BJ (cell line): Measurements from ENCODE around the gene PTPRN. TPM values are rescaled to one million over a fixed set of nuclear protein-coding genes. Genes with fewer than 3 reads are reported as not detected.

Experiments
- CTCF ChIA-PET: fragments of 350-600 bp; formaldehyde crosslinking; extraction: SDS; loops from one replicate; lab custom pipeline; 2021; ENCODE audit warnings: antibody characterized with exemption, inconsistent platforms; lab: Yijun Ruan, JAX
- POLR2A ChIA-PET: fragments of 300-600 bp; sonication (Branson Sonifier 250); formaldehyde crosslinking; extraction: SDS; loops from one replicate; lab custom pipeline; 2021; ENCODE audit warnings: antibody characterized with exemption; lab: Charles Lee
- DNase-seq: peaks from one replicate; pipeline ENCODE4 v3.0.0-alpha.2; 2011; ENCODE audit warnings: low read depth
- H3K27me3 ChIP-seq: 2 replicates; pipeline ENCODE4 v1.6.0; 2011; ENCODE audit warnings: low read length; ENCODE audit not compliant: control insufficient read depth, insufficient read depth
- H3K36me3 ChIP-seq: 2 replicates; pipeline ENCODE4 v1.5.1; 2011; ENCODE audit warnings: low read length; ENCODE audit not compliant: control insufficient read depth, insufficient read depth
- H3K4me3 ChIP-seq: 2 replicates; pipeline ENCODE4 v1.5.1; 2011; ENCODE audit warnings: low read depth, mild to moderate bottlenecking, control low read depth, low read length
- polyA plus RNA-seq: library from polyadenylated mRNA; depleted of rRNA; stranded (reverse); fragments of >200 nt; gene quantifications from 2 replicates; pipeline ENCODE4 v1.2.3, GENCODE V29; 2011
- TF ChIP-seq, protein P1 (sequence below): IDR thresholded peaks from 2 replicates; pipeline ENCODE4 v1.5.1; 2011; ENCODE audit warnings: low read depth, mild to moderate bottlenecking, control low read depth, inconsistent platforms, low read length, moderate library complexity; ENCODE audit not compliant: insufficient read depth

The PTPRN gene
- polyA plus RNA-seq, 1 experiment: 7.0 TPM

GRCh38 chr2:219274361-219274921, 34.8 kb downstream of the PTPRN start:
- Histone ChIP-seq H3K27me3 (no peaks in the 10 kb centered on the region; the same call in 1 of the 2 replicates), H3K4me3 (no peak overlapping the region), H3K36me3 (no peaks in the 10 kb centered on the region)
- TF ChIP-seq, protein P1, sequence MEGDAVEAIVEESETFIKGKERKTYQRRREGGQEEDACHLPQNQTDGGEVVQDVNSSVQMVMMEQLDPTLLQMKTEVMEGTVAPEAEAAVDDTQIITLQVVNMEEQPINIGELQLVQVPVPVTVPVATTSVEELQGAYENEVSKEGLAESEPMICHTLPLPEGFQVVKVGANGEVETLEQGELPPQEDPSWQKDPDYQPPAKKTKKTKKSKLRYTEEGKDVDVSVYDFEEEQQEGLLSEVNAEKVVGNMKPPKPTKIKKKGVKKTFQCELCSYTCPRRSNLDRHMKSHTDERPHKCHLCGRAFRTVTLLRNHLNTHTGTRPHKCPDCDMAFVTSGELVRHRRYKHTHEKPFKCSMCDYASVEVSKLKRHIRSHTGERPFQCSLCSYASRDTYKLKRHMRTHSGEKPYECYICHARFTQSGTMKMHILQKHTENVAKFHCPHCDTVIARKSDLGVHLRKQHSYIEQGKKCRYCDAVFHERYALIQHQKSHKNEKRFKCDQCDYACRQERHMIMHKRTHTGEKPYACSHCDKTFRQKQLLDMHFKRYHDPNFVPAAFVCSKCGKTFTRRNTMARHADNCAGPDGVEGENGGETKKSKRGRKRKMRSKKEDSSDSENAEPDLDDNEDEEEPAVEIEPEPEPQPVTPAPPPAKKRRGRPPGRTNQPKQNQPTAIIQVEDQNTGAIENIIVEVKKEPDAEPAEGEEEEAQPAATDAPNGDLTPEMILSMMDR: no peak
- DNase-seq: peak; percentile 50
- ChIA-PET POLR2A (interaction anchor here (0.5 kb wide), 1 partner anchor 97 kb away, joined by 5 read pairs; no protein-coding TSS in a partner anchor), CTCF (interaction anchor here (0.8 to 20.1 kb wide), 5 partner anchors 21 to 118 kb away, joined by 3 to 403 read pairs (median 4); partner anchors contain the start of genes GLB1L and STK16)

DNA sequence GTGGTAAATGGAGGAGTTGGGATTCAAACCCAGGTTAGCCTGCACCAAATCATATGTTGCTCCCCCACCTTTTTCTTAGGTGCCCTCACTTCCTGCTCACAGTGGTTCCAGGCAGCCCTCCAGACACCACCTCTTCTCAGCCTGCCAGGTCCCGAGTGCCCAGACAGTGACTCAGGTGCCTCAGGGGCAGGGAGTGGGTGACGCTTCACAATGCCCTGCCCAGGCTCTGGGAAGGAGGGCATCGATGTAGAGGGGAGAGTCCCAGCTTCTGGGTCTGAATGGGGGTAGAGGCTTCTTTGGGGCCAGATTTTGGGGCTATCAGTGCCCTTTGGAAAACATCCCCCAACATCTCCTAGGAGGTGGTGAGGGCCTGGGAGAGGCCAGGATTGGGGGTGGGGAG, 35.3 kb downstream of the PTPRN start:
- ChIA-PET CTCF (interaction anchor here (1.0 to 20.1 kb wide), 4 partner anchors 21 to 119 kb away, joined by 3 to 403 read pairs (median 4); partner anchors contain the start of genes GLB1L and STK16), POLR2A (no interaction called here)
- TF ChIP-seq, protein P1: no peak
- no peak for DNase-seq
- H3K36me3 ChIP-seq: no peaks in the 10 kb centered on the region
- no peaks in the 10 kb centered on the region; the same call in 1 of the 2 replicates for H3K27me3 ChIP-seq
- no peak overlapping the region for H3K4me3 ChIP-seq

DNA sequence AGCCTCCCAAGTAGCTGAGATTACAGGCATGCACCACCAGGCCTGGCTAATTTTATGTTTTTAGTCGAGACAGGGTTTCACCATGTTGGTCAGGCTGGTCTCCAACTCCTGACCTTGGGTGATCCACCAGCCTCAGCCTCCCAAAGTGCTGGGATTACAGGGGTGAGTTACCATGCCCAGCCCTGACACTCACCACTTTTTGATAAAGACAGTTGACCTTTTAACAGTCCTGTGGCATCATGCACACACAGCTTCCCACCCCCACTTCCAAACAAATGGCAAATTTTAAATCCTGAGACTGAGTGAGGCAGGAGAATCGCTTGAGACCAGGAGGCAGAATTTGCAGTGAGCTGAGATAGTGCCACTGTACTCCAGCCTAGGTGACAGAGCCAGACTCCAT, 36.2 kb downstream of the PTPRN start:
- TF ChIP-seq, protein P1: no peak
- no peak overlapping the region for H3K4me3 ChIP-seq
- H3K27me3 ChIP-seq: no peaks in the 10 kb centered on the region; the same call in 1 of the 2 replicates
- CTCF ChIA-PET: interaction anchor here (20.1 kb wide), 1 partner anchor 22 kb away, joined by 403 read pairs; no protein-coding TSS in a partner anchor
- DNase-seq: no peak
- no peaks in the 10 kb centered on the region for H3K36me3 ChIP-seq
- POLR2A ChIA-PET: no interaction called here

GRCh38 chr2:219272356-219272755, 36.8 kb downstream of the PTPRN start:
- CTCF ChIA-PET: interaction anchor here (20.1 kb wide), 1 partner anchor 23 kb away, joined by 403 read pairs; no protein-coding TSS in a partner anchor
- POLR2A ChIA-PET: no interaction called here
- H3K4me3 ChIP-seq: no peak overlapping the region
- TF ChIP-seq, protein P1: no peak
- no peak for DNase-seq
- no peaks in the 10 kb centered on the region; the same call in 1 of the 2 replicates for H3K27me3 ChIP-seq
- H3K36me3 ChIP-seq: no peaks in the 10 kb centered on the region

DNA sequence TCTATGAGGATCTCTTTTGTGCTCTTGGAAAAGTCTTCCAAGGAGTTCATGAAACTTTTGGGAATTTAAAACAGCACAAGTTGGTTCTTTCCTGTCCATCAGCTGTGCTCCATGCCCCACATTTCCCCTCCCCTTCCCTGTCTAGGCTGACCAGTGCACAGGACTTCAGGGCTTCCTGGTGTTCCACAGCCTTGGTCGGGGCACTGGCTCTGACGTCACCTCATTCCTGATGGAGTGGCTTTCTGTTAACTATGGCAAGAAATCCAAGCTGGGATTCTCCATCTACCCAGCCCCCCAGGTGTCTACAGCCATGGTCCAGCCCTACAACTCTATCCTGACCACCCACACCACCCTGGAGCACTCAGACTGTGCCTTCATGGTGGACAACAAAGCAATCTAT, 38.2 kb downstream of the PTPRN start:
- no peaks in the 10 kb centered on the region for H3K36me3 ChIP-seq
- CTCF ChIA-PET: interaction anchor here (20.1 kb wide), 1 partner anchor 24 kb away, joined by 403 read pairs; no protein-coding TSS in a partner anchor
- DNase-seq: no peak
- TF ChIP-seq, protein P1: no peak
- no peak overlapping the region for H3K4me3 ChIP-seq
- POLR2A ChIA-PET: no interaction called here
- H3K27me3 ChIP-seq: peaks cover 1% of the 10 kb centered on the region
